GM19395 (cell line): ENCODE data around the gene CFAP97D1.

Experiments
- ATAC-seq: cut with Tn5 transposase; IDR thresholded peaks from one replicate; pipeline ENCODE4 v1.9.1; 2021; ENCODE audit warnings: mild to moderate bottlenecking, moderate library complexity; ENCODE audit not compliant: unreplicated experiment

CFAP97D1 gene

GRCh38 chr17:43823350-43824084, 43.3 kb downstream of the CFAP97D1 start:
- no peak for ATAC-seq

- no peak for ATAC-seq
These were observed 45.3 kb downstream of the CFAP97D1 start for GRCh38 chr17:43825567-43825966.

- ATAC-seq, result no peak
These were observed 46.0 kb downstream of the CFAP97D1 start for GRCh38 chr17:43826206-43826605.

GRCh38 chr17:43827596-43827995, 47.4 kb downstream of the CFAP97D1 start:
- no peak for ATAC-seq

- ATAC-seq, result no peak
These were observed 49.5 kb downstream of the CFAP97D1 start for GRCh38 chr17:43829738-43830137.

- no peak for ATAC-seq
These were observed 50.4 kb downstream of the CFAP97D1 start for GRCh38 chr17:43830510-43831140.

- no peak for ATAC-seq
These were observed 51.4 kb downstream of the CFAP97D1 start for GRCh38 chr17:43831633-43832032.

GRCh38 chr17:43832168-43832975, 52.1 kb downstream of the CFAP97D1 start:
- ATAC-seq, result no peak

GRCh38 chr17:43832976-43833829, 53.0 kb downstream of the CFAP97D1 start, which contains the start of gene MPP3:
Gene MPP3 (minus strand): TSS chr17:43833146. CDS start chr17:43831906, 1,240 bp downstream.
- ATAC-seq, result no peak

GRCh38 chr17:43834106-43834505, 53.9 kb downstream of the CFAP97D1 start:
- no peak for ATAC-seq
